ENCODE measurements around the gene IL10RB. TPM values are rescaled to one million over a fixed set of nuclear protein-coding genes. Genes with fewer than 3 reads are reported as not detected.

IL10RB gene
- total RNA-seq, 1 experiment from 2014 or later: 3.1 TPM

- Histone ChIP-seq H2BK120ac (ENCODE audit: low read depth, low read length, poor library complexity, severe bottlenecking) (no peak overlapping the region), H4K20me1 (ENCODE audit: control insufficient read depth, insufficient read depth, insufficient read length) (no peaks in the 10 kb centered on the region), H3K14ac (ENCODE audit: insufficient read depth, low read length) (no peak overlapping the region), H4K91ac (ENCODE audit: insufficient read length, low read depth, low read length) (no peak overlapping the region), H3K4me1 (ENCODE audit: insufficient read depth, low read length) (no peaks in the 10 kb centered on the region), H3K9ac (ENCODE audit: extremely low read depth, insufficient read length, low read length) (no peak overlapping the region), H4K5ac (ENCODE audit: insufficient read length, low read depth, low read length) (no peak overlapping the region), H4K8ac (replicated peaks; ENCODE audit: insufficient read length, low read depth, low read length) (no peak overlapping the region), H3K4ac (ENCODE audit: low read depth, low read length) (no peak overlapping the region), H3K4me2 (ENCODE audit: insufficient read depth, insufficient read length, low read length) (no peak overlapping the region), H2BK20ac (ENCODE audit: low read depth, low read length, poor library complexity, severe bottlenecking) (no peak overlapping the region), H3K79me1 (ENCODE audit: insufficient read depth, low read depth, low read length, poor library complexity, severe bottlenecking) (no peaks in the 10 kb centered on the region), H2AFZ (ENCODE audit: low read length) (no peak overlapping the region), H3K56ac (ENCODE audit: insufficient read length, low read depth, low read length) (no peak overlapping the region), H3K27me3 (ENCODE audit: insufficient read depth, low read length) (no peaks in the 10 kb centered on the region), H2AK5ac (ENCODE audit: insufficient read length, low read length) (no peak overlapping the region), H3K79me2 (ENCODE audit: insufficient read depth, low read length) (no peaks in the 10 kb centered on the region), H3K23ac (ENCODE audit: insufficient read length, low read depth, low read length) (no peak overlapping the region), H2BK15ac (ENCODE audit: low read depth, low read length) (no peak overlapping the region), H3K9me3 (ENCODE audit: control insufficient read depth, low read depth, low read length) (no peaks in the 10 kb centered on the region), H3K27ac (ENCODE audit: insufficient read length, low read depth, low read length) (no peak overlapping the region), H2BK5ac (ENCODE audit: insufficient read length, low read length) (no peak overlapping the region), H3K18ac (ENCODE audit: insufficient read length, low read depth, low read length) (no peak overlapping the region), H3T11ph (ENCODE audit: low read length) (no peak overlapping the region), H3K23me2 (ENCODE audit: insufficient read length, low read depth, low read length, poor library complexity, severe bottlenecking) (no peaks in the 10 kb centered on the region), H2BK12ac (ENCODE audit: insufficient read length, low read depth, low read length) (no peak overlapping the region)
- Mint-ChIP-seq H3K27ac (no peak overlapping the region), H3K36me3 (ENCODE audit: insufficient read depth in 1 of 3, low read depth in 3 of 3) (no peaks in the 10 kb centered on the region), H3K4me3 (no peak overlapping the region), H3K9me3 (no peaks in the 10 kb centered on the region), H3K4me1 (peaks cover 11% of the 10 kb centered on the region in 2 experiments), H3K27me3 (ENCODE audit: low read depth) (no peaks in the 10 kb centered on the region)
- no CpG with 5 or more reads among the region's 6 CpGs for WGBS (ENCODE audit: extremely low coverage, insufficient read length, low lambda C conversion rate)
- DNase-seq: no peak
- TF ChIP-seq CTCF (conservative IDR thresholded peaks at IDR 0.05): no peak
Observed at GRCh38 chr21:33296156-33296555, 30.0 kb downstream of the IL10RB start.

Measured in H9 (cell line).